PC-3 (cell line): Measurements from ENCODE around the gene DYSF. TPM values are rescaled to one million over a fixed set of nuclear protein-coding genes. Genes with fewer than 3 reads are reported as not detected.

Source experiments
- ATAC-seq: fragments of 200-7000 bp; cut with Tn5 transposase; 2 replicates; pipeline ENCODE4 v1.9.1; 2020; ENCODE audit warnings: mild to moderate bottlenecking, moderate library complexity
- BruUV-seq: library from RNA; stranded (reverse); fragments of 400-500 nt; replicated peaks from 2 replicates; lab custom pipeline; 2021; lab: Mats Ljungman, UMichigan
- CTCF ChIA-PET: fragments of 300-600 bp; sonication (Branson Sonifier 250); formaldehyde crosslinking; loops from one replicate; lab custom pipeline; 2022; ENCODE audit warnings: antibody characterized with exemption; lab: Charles Lee
- POLR2A ChIA-PET: fragments of 300-600 bp; sonication (Branson Sonifier 250); formaldehyde crosslinking; loops from one replicate; lab custom pipeline; 2022; ENCODE audit warnings: antibody characterized with exemption; ENCODE audit not compliant: unreplicated experiment; lab: Charles Lee
- DNase-seq: peaks from one replicate; pipeline ENCODE4 v3.0.0-alpha.2; 2015
- H2AFZ ChIP-seq: fragments of 300-600 bp; sonication (generic); 2 replicates; pipeline ENCODE4 v1.6.0; 2016; ENCODE audit warnings: antibody characterized with exemption, low read length
- H3F3A ChIP-seq: fragments of 300-600 bp; sonication (generic); one replicate; pipeline ENCODE4 v1.6.0; 2017; ENCODE audit warnings: antibody characterized with exemption, low read length, control low read depth, mild to moderate bottlenecking; ENCODE audit not compliant: unreplicated experiment
- H3K27ac ChIP-seq: fragments of 300-600 bp; sonication (generic); 2 replicates; pipeline ENCODE4 v1.5.1; 2016; ENCODE audit warnings: mild to moderate bottlenecking, low read length
- H3K27me3 ChIP-seq: fragments of 300-600 bp; sonication (generic); 2 replicates; pipeline ENCODE4 v1.6.1; 2016; ENCODE audit warnings: low read length, mixed read lengths
- H3K36me3 ChIP-seq: fragments of 300-600 bp; sonication (generic); 2 replicates; pipeline ENCODE4 v1.6.1; 2016; ENCODE audit warnings: low read depth, mixed run types, low read length, mixed read lengths
- H3K4me1 ChIP-seq: fragments of 300-600 bp; sonication (generic); 2 replicates; pipeline ENCODE4 v1.5.1; 2016; ENCODE audit warnings: low read length; ENCODE audit not compliant: insufficient read depth
- H3K4me2 ChIP-seq: fragments of 300-600 bp; sonication (generic); 2 replicates; pipeline ENCODE4 v1.6.0; 2016; ENCODE audit warnings: low read length
- H3K4me3 ChIP-seq: fragments of 300-600 bp; sonication (generic); 2 replicates; pipeline ENCODE4 v1.5.1; 2016; ENCODE audit warnings: mild to moderate bottlenecking, low read length, mixed read lengths
- H3K79me2 ChIP-seq: fragments of 300-600 bp; sonication (generic); 2 replicates; pipeline ENCODE4 v1.6.1; 2017; ENCODE audit warnings: low read length, mixed read lengths
- H3K9ac ChIP-seq: fragments of 300-600 bp; sonication (generic); 2 replicates; pipeline ENCODE4 v1.6.0; 2016; ENCODE audit warnings: mild to moderate bottlenecking, low read length
- H3K9me2 ChIP-seq: fragments of 300-600 bp; sonication (generic); replicated peaks from 2 replicates; pipeline ENCODE4 v1.6.1; 2016; ENCODE audit warnings: mixed run types, low read length, mixed read lengths
- H3K9me3 ChIP-seq: fragments of 300-600 bp; sonication (generic); 2 replicates; pipeline ENCODE4 v1.6.1; 2016; ENCODE audit warnings: low read length, mixed read lengths
- H4K20me1 ChIP-seq: fragments of 300-600 bp; sonication (generic); 2 replicates; pipeline ENCODE4 v1.6.1; 2016; ENCODE audit warnings: low read length, mixed read lengths
- CTCF ChIP-seq: fragments of 300-600 bp; sonication (generic); conservative IDR thresholded peaks from 2 replicates; pipeline ENCODE4 v1.5.1; 2017; ENCODE audit warnings: antibody characterized with exemption, low read depth, mild to moderate bottlenecking, low read length
- EZH2 ChIP-seq: fragments of 300-600 bp; sonication (generic); IDR thresholded peaks from one replicate; pipeline ENCODE4 v1.6.1; 2017; ENCODE audit warnings: antibody characterized with exemption, mild to moderate bottlenecking, low read length; ENCODE audit not compliant: unreplicated experiment
- EZH2phosphoT487 ChIP-seq: fragments of 300-600 bp; sonication (generic); IDR thresholded peaks from 2 replicates; pipeline ENCODE4 v1.6.1; 2018; ENCODE audit warnings: mild to moderate bottlenecking, antibody characterized with exemption, low read length, borderline replicate concordance
- intact Hi-C: fragments of 100-400 bp; cut with micrococcal nuclease; formaldehyde crosslinking; loops from 2 replicates; pipeline ENCODE4 v1.9.0; 2023
- total RNA-seq: library from RNA; depleted of rRNA; stranded (reverse); fragments of >200 nt; gene quantifications from 2 replicates; pipeline ENCODE4 v1.2.3, GENCODE V29; 2014

The DYSF gene
- total RNA-seq, 1 experiment from 2014 or later, result 13.0 TPM

GRCh38 chr2:71713581-71714580 lies 260.5 kb downstream of the DYSF start:
- DNase-seq (no peak), ATAC-seq (no peak)
- H3K79me2 ChIP-seq, result no peaks in the 10 kb centered on the region
- no peaks in the 10 kb centered on the region for H4K20me1 ChIP-seq
- intact Hi-C loops, result no loop called here
- H3K4me1 ChIP-seq, result peaks cover 20% of the 10 kb centered on the region
- H3K27me3 ChIP-seq, result no peaks in the 10 kb centered on the region
- no peak overlapping the region for H3K9ac ChIP-seq
- no peak overlapping the region for H3K4me3 ChIP-seq
- no peaks in the 10 kb centered on the region for H3F3A ChIP-seq
- ChIA-PET CTCF (no interaction called here), POLR2A (no interaction called here)
- no peak for TF ChIP-seq EZH2
- no peak for TF ChIP-seq EZH2phosphoT487
- no peak for TF ChIP-seq CTCF
- no peaks in the 10 kb centered on the region for H3K9me2 ChIP-seq
- no peaks in the 10 kb centered on the region for H3K9me3 ChIP-seq
- no peak overlapping the region for H2AFZ ChIP-seq
- BruUV-seq, result no TSS peak
- no peak overlapping the region for H3K4me2 ChIP-seq
- H3K27ac ChIP-seq, result no peak overlapping the region
- H3K36me3 ChIP-seq, result no peaks in the 10 kb centered on the region

GRCh38 chr2:71714601-71715240 lies 261.4 kb downstream of the DYSF start:
- POLR2A ChIA-PET, result no interaction called here
- Histone ChIP-seq H3K79me2 (no peaks in the 10 kb centered on the region), H3F3A (no peaks in the 10 kb centered on the region), H3K4me3 (no peak overlapping the region), H3K4me2 (no peak overlapping the region), H3K9me3 (no peaks in the 10 kb centered on the region), H2AFZ (no peak overlapping the region), H4K20me1 (no peaks in the 10 kb centered on the region), H3K9me2 (no peaks in the 10 kb centered on the region), H3K9ac (no peak overlapping the region), H3K36me3 (no peaks in the 10 kb centered on the region), H3K27me3 (no peaks in the 10 kb centered on the region), H3K4me1 (peaks cover 20% of the 10 kb centered on the region), H3K27ac (no peak overlapping the region)
- CTCF ChIA-PET, result no interaction called here
- ATAC-seq, result no peak
- BruUV-seq, result no TSS peak
- TF ChIP-seq EZH2phosphoT487 (no peak), CTCF (no peak), EZH2 (no peak)
- DNase-seq, result no peak
- intact Hi-C loops, result no loop called here
